ENCODE results near the gene PDE1C. TPM values are rescaled to one million over a fixed set of nuclear protein-coding genes. Genes with fewer than 3 reads are reported as not detected.
A peak's percentile ranks its signal among the peaks of the same experiment; 100 is the strongest.

PDE1C gene
- total and polyA plus RNA-seq, 2 of the 4 experiments (the other 2 are of a cell fraction) = 14.2 to 61.5 TPM

DNA sequence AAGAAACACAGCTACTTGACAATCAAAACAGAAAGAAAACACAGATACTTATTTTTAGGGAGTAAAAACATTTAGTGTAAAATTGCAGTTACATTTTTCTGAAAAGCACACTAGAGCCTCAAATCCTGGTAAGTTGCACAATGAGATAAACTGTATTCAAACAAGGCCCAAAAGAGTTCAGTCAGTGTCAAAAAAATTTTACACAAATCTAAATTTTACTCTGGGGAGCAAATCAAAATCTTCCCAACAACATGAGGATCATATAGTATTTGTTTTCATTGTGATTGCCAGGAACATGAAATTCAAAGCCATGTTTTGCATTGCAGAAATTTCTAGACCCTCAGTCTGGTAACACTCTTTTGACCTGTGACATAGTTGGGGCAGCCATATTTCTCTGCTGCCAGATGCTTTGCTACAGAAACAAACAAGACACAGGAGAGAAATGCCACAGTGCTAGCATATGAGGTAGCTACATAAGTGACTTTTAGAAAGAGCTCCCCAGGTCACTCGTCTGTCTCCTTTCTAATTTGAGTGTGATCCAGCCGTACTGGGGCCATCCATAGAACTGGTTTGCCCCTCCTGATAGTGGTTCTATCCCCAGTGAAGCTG, 49.6 kb downstream of the PDE1C start:
- CTCF ChIA-PET = no interaction called here
- dilution Hi-C loops (cut with HindIII; ENCODE audit: low sequenced_read_pairs, unreplicated experiment) = no loop called here
- 43% methylated on average over 2 of the region's 2 CpGs; no CpG with 5 or more reads in 1 of the 2 experiments for WGBS, 2 experiments (ENCODE audit: extremely low coverage in 2 of 2, insufficient read length in 1 of 2)

More for the DNA sequence above, 49.6 kb downstream of the PDE1C start:
- Histone ChIP-seq H3K4me1 (ENCODE audit: control insufficient read depth, insufficient read depth, low read length) (peaks cover 16% of the 10 kb centered on the region), H2AK9ac (replicated peaks; ENCODE audit: low read depth, low read length, poor library complexity) (no peak overlapping the region), H4K20me1 (ENCODE audit: insufficient read depth, low read length) (no peaks in the 10 kb centered on the region), H3K9ac (ENCODE audit: low read depth, low read length) (no peak overlapping the region), H2BK20ac (ENCODE audit: low read depth, low read length) (peak overlapping the region; percentile 51; the same call in 1 of the 2 replicates), H2BK120ac (ENCODE audit: low read depth, low read length) (peak overlapping the region; percentile 46), H3K4me2 (ENCODE audit: low read depth, low read length) (no peak overlapping the region; the same call in 1 of the 2 replicates), H3K27ac (ENCODE audit: insufficient read depth, low read length) (peak overlapping the region; percentile 94; the same call in 1 of the 2 replicates), H3K9me1 (ENCODE audit: insufficient read depth, low read length) (no peaks in the 10 kb centered on the region), H3K36me3 (ENCODE audit: control insufficient read depth, insufficient read depth, low read length) (0 out of 2 replicates have a peak, but pooled peaks cover 1% of the 10 kb centered on the region), H3K79me1 (ENCODE audit: low read depth in 1 of 2, low read length in 2 of 2) (peaks cover 7 to 13% of the 10 kb centered on the region in 2 experiments; a peak in 2 of 4 replicates), H3K4ac (ENCODE audit: low read depth, low read length) (peak overlapping the region; percentile 56), H2BK5ac (ENCODE audit: low read depth, low read length, poor library complexity, severe bottlenecking) (peak overlapping the region; percentile 96), H3K27me3 (ENCODE audit: control insufficient read depth, insufficient read depth, low read length) (no peaks in the 10 kb centered on the region), H3K23ac (ENCODE audit: low read depth, low read length) (peak overlapping the region; percentile 49; the same call in 1 of the 2 replicates), H3K56ac (ENCODE audit: extremely low read depth, insufficient read depth, low read length) (no peak overlapping the region), H2AK5ac (ENCODE audit: low read depth, low read length) (no peak overlapping the region), H3K4me3 (ENCODE audit: insufficient read depth, low read depth, low read length) (no peak overlapping the region), H4K8ac (ENCODE audit: low read depth in 2 of 2, low read length in 2 of 2) (peak overlapping the region in 1 of 2 experiments; percentile 62; a peak in 2 of 4 replicates), H3K14ac (replicated peaks; ENCODE audit: low read depth, low read length) (no peak overlapping the region), H2BK15ac (ENCODE audit: low read depth, low read length) (no peak overlapping the region), H3K9me3 (ENCODE audit: control insufficient read depth, insufficient read depth, low read length) (no peaks in the 10 kb centered on the region), H4K5ac (ENCODE audit: low read depth, low read length) (peak overlapping the region; percentile 56), H3K18ac (ENCODE audit: low read depth, low read length) (peak overlapping the region; percentile 78), H4K91ac (ENCODE audit: insufficient read depth, low read depth, low read length) (no peak overlapping the region), H2AFZ (replicated peaks; ENCODE audit: low read length, poor library complexity) (no peak overlapping the region)
- POLR2A ChIA-PET (ENCODE audit: unreplicated experiment) = no interaction called here
- BruUV-seq (replicated peaks) = no TSS peak
- ATAC-seq (ENCODE audit: low read depth) (peak; percentile 80), DNase-seq (peak; percentile 45)
- in situ Hi-C loops (cut with MboI; ENCODE audit: low sequenced_read_pairs) = no loop called here
- intact Hi-C loops (cut with micrococcal nuclease) = no loop called here
- TF ChIP-seq CEBPB (IDR thresholded peaks at IDR 0.05; ENCODE audit: low read depth, low read length) (0 out of 2 replicates have a peak, but pooled peaks have one; percentile 21), RAD21 (IDR thresholded peaks at IDR 0.05; ENCODE audit: low read length) (no peak)

All from IMR-90 (cell line).